GM23248 (cell line): Measurements from ENCODE around the gene SLC39A6. TPM values are rescaled to one million over a fixed set of nuclear protein-coding genes. Genes with fewer than 3 reads are reported as not detected.

Experiments
- DNase-seq: peaks from one replicate; pipeline ENCODE4 v3.0.0-alpha.2; 2015
- H2AFZ ChIP-seq: fragments of 200-600 bp; sonication (generic); 2 replicates; pipeline ENCODE4 v1.6.1; 2016; ENCODE audit warnings: antibody characterized with exemption
- H3F3A ChIP-seq: fragments of 200-600 bp; sonication (generic); 2 replicates; pipeline ENCODE4 v1.6.1; 2016; ENCODE audit warnings: mild to moderate bottlenecking, antibody characterized with exemption, mixed run types; ENCODE audit not compliant: insufficient read depth
- H3K27ac ChIP-seq: fragments of 200-600 bp; sonication (generic); 2 replicates; pipeline ENCODE4 v1.5.1; 2016; ENCODE audit warnings: mild to moderate bottlenecking
- H3K27me3 ChIP-seq: fragments of 200-600 bp; sonication (generic); replicated peaks from 2 replicates; pipeline ENCODE4 v1.6.1; 2016; ENCODE audit warnings: mild to moderate bottlenecking; ENCODE audit not compliant: insufficient read depth
- H3K36me3 ChIP-seq: fragments of 200-600 bp; sonication (generic); 2 replicates; pipeline ENCODE4 v1.6.1; 2016; ENCODE audit warnings: low read depth, mild to moderate bottlenecking
- H3K4me1 ChIP-seq: fragments of 200-600 bp; sonication (generic); 2 replicates; pipeline ENCODE4 v1.6.1; 2016; ENCODE audit warnings: mild to moderate bottlenecking; ENCODE audit not compliant: insufficient read depth
- H3K4me2 ChIP-seq: fragments of 200-600 bp; sonication (generic); one replicate; pipeline ENCODE4 v1.6.1; 2016; ENCODE audit warnings: mild to moderate bottlenecking; ENCODE audit not compliant: unreplicated experiment
- H3K4me3 ChIP-seq: fragments of 200-600 bp; sonication (generic); 2 replicates; pipeline ENCODE4 v1.5.1; 2016; ENCODE audit warnings: mild to moderate bottlenecking
- H3K79me2 ChIP-seq: fragments of 200-600 bp; sonication (generic); 2 replicates; pipeline ENCODE4 v1.6.1; 2016; ENCODE audit warnings: mild to moderate bottlenecking; ENCODE audit not compliant: insufficient read depth
- H3K9ac ChIP-seq: fragments of 200-600 bp; sonication (generic); 2 replicates; pipeline ENCODE4 v1.6.1; 2016; ENCODE audit warnings: mild to moderate bottlenecking
- H3K9me2 ChIP-seq: fragments of 200-600 bp; sonication (generic); 2 replicates; pipeline ENCODE4 v1.6.1; 2016; ENCODE audit warnings: mixed run types, mild to moderate bottlenecking, moderate library complexity; ENCODE audit not compliant: insufficient read depth
- H3K9me3 ChIP-seq: fragments of 200-600 bp; sonication (generic); one replicate; pipeline ENCODE4 v1.6.1; 2017; ENCODE audit warnings: low read depth
- H4K20me1 ChIP-seq: fragments of 200-600 bp; sonication (generic); 2 replicates; pipeline ENCODE4 v1.6.0; 2016; ENCODE audit not compliant: insufficient read depth
- EZH2 ChIP-seq: fragments of 200-600 bp; sonication (generic); IDR thresholded peaks from 2 replicates; pipeline ENCODE4 v1.6.1; 2018; ENCODE audit warnings: antibody characterized with exemption, mild to moderate bottlenecking; ENCODE audit not compliant: insufficient read depth, poor library complexity, severe bottlenecking
- EZH2phosphoT487 ChIP-seq: fragments of 200-600 bp; sonication (generic); IDR thresholded peaks from 2 replicates; pipeline ENCODE4 v1.6.1; 2018; ENCODE audit warnings: antibody characterized with exemption, moderate library complexity, mild to moderate bottlenecking, low read depth; ENCODE audit not compliant: insufficient read depth
- WGBS, 2 experiments: methylation state at CpG; one replicate each; pipeline ENCODE4 v1.1.6; 2015 to 2017; ENCODE audit warnings: low lambda C conversion rate in 2 of 2, low coverage in 1 of 2; ENCODE audit errors: missing lambda C conversion rate in 2 of 2; 5-methylcytosine and 5-hydroxymethylcytosine counted together
- in situ Hi-C: fragments of 300-500 bp; cut with MboI; formaldehyde crosslinking; loops from 2 replicates; pipeline ENCODE4 v1.15.0; 2020
- polyA plus RNA-seq: library from polyadenylated mRNA; unstranded; fragments of >200 nt; fragmentation: Nextera tagmentation; extraction: Ambion mirVana; gene quantifications from 2 replicates; pipeline ENCODE4 v1.2.1, GENCODE V29; 2016
- total RNA-seq: library from RNA; depleted of rRNA; stranded (reverse); fragments of >200 nt; shearing (Covaris generic); gene quantifications from 2 replicates; pipeline ENCODE4 v1.2.3, GENCODE V29; 2014

The SLC39A6 gene
- total and polyA plus RNA-seq, 2 experiments from 2014 or later, result 80.5 to 115 TPM

- Histone ChIP-seq H3K27me3 (no peaks in the 10 kb centered on the region), H4K20me1 (no peaks in the 10 kb centered on the region), H3F3A (no peaks in the 10 kb centered on the region), H3K9ac (no peak overlapping the region), H2AFZ (no peak overlapping the region), H3K4me3 (no peak overlapping the region), H3K36me3 (peaks cover 76% of the 10 kb centered on the region), H3K79me2 (peaks cover 33% of the 10 kb centered on the region), H3K4me1 (no peaks in the 10 kb centered on the region), H3K9me3 (no peaks in the 10 kb centered on the region), H3K27ac (no peak overlapping the region), H3K9me2 (no peaks in the 10 kb centered on the region), H3K4me2 (no peak overlapping the region)
- whole genome bisulfite sequencing, 2 experiments, result 93 to 95% methylated on average over 5 of the region's 5 CpGs
- in situ Hi-C loops, result no loop called here
- TF ChIP-seq EZH2phosphoT487, result no peak
- no peak for TF ChIP-seq EZH2
- DNase-seq, result no peak
Observed at GRCh38 chr18:36139245-36139644, 10.1 kb upstream of the SLC39A6 start.

- Histone ChIP-seq H3K27ac (no peak overlapping the region), H3K9me2 (no peaks in the 10 kb centered on the region), H3K36me3 (peaks cover 40% of the 10 kb centered on the region), H3F3A (no peaks in the 10 kb centered on the region), H3K9ac (no peak overlapping the region), H3K27me3 (no peaks in the 10 kb centered on the region), H3K4me3 (no peak overlapping the region), H3K9me3 (no peaks in the 10 kb centered on the region), H3K4me2 (no peak overlapping the region), H3K79me2 (peaks cover 73% of the 10 kb centered on the region), H2AFZ (no peak overlapping the region), H3K4me1 (peaks cover 6% of the 10 kb centered on the region; the same call in 1 of the 2 replicates), H4K20me1 (no peaks in the 10 kb centered on the region)
- WGBS, 2 experiments, result 56 to 71% methylated on average over 1 of the region's 1 CpG
- in situ Hi-C loops, result no loop called here
- no peak for DNase-seq
- TF ChIP-seq EZH2phosphoT487 (no peak), EZH2 (no peak)
Observed at GRCh38 chr18:36135264-36135663, 6.1 kb upstream of the SLC39A6 start.

- Histone ChIP-seq H3K27ac (no peak overlapping the region), H2AFZ (no peak overlapping the region), H3F3A (peaks cover 6% of the 10 kb centered on the region; the same call in 1 of the 2 replicates), H4K20me1 (no peaks in the 10 kb centered on the region), H3K4me1 (peaks cover 11% of the 10 kb centered on the region), H3K9me2 (no peaks in the 10 kb centered on the region), H3K4me3 (no peak overlapping the region), H3K9me3 (no peaks in the 10 kb centered on the region), H3K36me3 (peaks cover 21% of the 10 kb centered on the region), H3K79me2 (peaks cover 92% of the 10 kb centered on the region), H3K9ac (no peak overlapping the region), H3K4me2 (no peak overlapping the region), H3K27me3 (no peaks in the 10 kb centered on the region)
- TF ChIP-seq EZH2phosphoT487 (no peak), EZH2 (no peak)
- in situ Hi-C loops, result no loop called here
- DNase-seq, result no peak
- WGBS, 2 experiments, result 65 to 69% methylated on average over 3 of the region's 3 CpGs
Observed at GRCh38 chr18:36132756-36133155, 3.6 kb upstream of the SLC39A6 start.

DNA sequence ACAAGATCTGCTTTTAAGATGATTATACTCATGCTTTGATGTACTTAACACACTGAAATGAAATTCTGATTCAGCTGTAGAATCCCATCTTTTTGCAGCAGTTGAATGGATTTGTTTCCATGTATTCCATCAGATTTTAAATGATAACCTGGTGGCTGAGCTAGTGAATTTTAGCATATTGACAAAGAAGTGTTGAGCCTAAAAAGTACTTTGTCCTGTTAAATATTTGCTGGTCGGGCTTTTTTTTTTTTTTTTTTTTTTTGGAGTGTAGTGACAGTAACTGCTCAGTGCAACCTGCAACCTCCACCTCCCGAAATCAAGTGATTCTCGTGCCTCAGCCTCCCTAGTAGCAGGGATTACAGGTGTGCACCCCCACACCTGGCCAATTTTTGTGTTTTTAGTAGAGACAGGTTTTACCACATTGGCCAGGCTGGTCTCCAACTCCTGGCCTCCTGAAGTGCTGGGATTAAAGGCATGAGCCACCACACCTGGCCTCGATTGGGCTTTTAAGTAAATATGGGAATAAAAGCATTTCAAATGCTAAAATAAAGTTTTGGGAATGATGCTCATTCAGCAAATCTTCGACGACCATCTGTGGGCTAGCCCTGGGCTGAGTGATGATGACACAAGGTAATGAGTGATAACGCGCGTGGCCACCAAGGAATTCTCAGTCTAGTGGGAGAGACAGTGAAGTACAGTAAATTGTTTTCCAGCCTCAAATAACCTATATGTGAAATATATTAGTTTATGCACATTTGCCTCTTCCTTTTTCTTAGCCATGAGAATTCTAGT is 2.7 kb upstream of the SLC39A6 start:
- in situ Hi-C loops, result no loop called here
- Histone ChIP-seq H3K4me3 (peak overlapping the region; percentile 92), H4K20me1 (0 out of 2 replicates have a peak, but pooled peaks cover 4% of the 10 kb centered on the region)

More for the DNA sequence above, 2.7 kb upstream of the SLC39A6 start:
- Histone ChIP-seq H3K9ac (no peak overlapping the region), H3K4me1 (peaks cover 12% of the 10 kb centered on the region), H3K27ac (no peak overlapping the region), H3K36me3 (peaks cover 14% of the 10 kb centered on the region), H3F3A (peaks cover 7% of the 10 kb centered on the region; the same call in 1 of the 2 replicates), H3K27me3 (no peaks in the 10 kb centered on the region), H3K9me3 (no peaks in the 10 kb centered on the region), H2AFZ (no peak overlapping the region), H3K4me2 (peak overlapping the region; percentile 80), H3K9me2 (no peaks in the 10 kb centered on the region), H3K79me2 (peaks cover 94% of the 10 kb centered on the region)
- DNase-seq, result no peak
- TF ChIP-seq EZH2 (no peak), EZH2phosphoT487 (no peak)
- 92 to 96% methylated on average over 9 of the region's 9 CpGs for WGBS, 2 experiments
